Measurements from ENCODE around the gene CDH20. TPM values are rescaled to one million over a fixed set of nuclear protein-coding genes. Genes with fewer than 3 reads are reported as not detected.

The CDH20 gene
- total RNA-seq, 2 experiments from 2014 or later: not detected

- ATAC-seq (no peak), DNase-seq (no peak)
- Mint-ChIP-seq H3K4me1 (ENCODE audit: low read depth) (no peaks in the 10 kb centered on the region), H3K27ac (no peak overlapping the region), H3K36me3 (ENCODE audit: low read depth) (no peaks in the 10 kb centered on the region), H3K9me3 (ENCODE audit: insufficient read depth) (no peaks in the 10 kb centered on the region), H3K4me3 (no peak overlapping the region), H3K27me3 (ENCODE audit: low read depth) (no peaks in the 10 kb centered on the region)
- ChIA-PET POLR2A (no interaction called here), CTCF (no interaction called here)
Observed at GRCh38 chr18:61497422-61497821, 164.2 kb downstream of the CDH20 start.

- no peak overlapping the region for H3K4me3 Mint-ChIP-seq
- ATAC-seq (no peak), DNase-seq (no peak)
- no peaks in the 10 kb centered on the region for H3K4me1 Mint-ChIP-seq (ENCODE audit: low read depth)
- ChIA-PET POLR2A (no interaction called here), CTCF (interaction anchor here (0.6 to 2.6 kb wide), 8 partner anchors 13 to 1514 kb away, joined by 3 to 33 read pairs (median 3); no protein-coding TSS in a partner anchor)
- H3K27ac Mint-ChIP-seq: no peak overlapping the region
- H3K9me3 Mint-ChIP-seq (ENCODE audit: insufficient read depth): no peaks in the 10 kb centered on the region
- H3K27me3 Mint-ChIP-seq (ENCODE audit: low read depth): peaks cover 2% of the 10 kb centered on the region
- H3K36me3 Mint-ChIP-seq (ENCODE audit: low read depth): no peaks in the 10 kb centered on the region
Observed at GRCh38 chr18:61502472-61502871, 169.2 kb downstream of the CDH20 start.

DNA sequence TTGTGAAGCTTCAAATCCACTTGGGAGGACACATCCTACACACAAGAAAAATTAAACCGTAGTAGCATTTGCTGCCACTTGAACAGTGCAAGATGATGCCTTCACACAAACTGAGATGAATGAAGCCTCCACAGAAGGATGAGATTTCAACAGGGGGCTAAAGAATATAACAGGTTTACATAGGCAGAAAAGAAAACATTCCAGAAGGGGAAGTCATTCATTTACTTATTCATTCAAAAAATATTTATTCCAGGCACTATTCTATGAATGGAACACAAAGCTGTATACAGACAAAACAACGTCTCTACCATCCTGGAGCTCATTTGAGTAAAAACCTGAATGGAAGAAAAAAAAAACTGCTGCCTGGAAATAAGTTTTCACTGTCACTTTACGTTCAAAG lies 170.5 kb downstream of the CDH20 start:
- Mint-ChIP-seq H3K9me3 (ENCODE audit: insufficient read depth) (no peaks in the 10 kb centered on the region), H3K4me3 (no peak overlapping the region), H3K27me3 (ENCODE audit: low read depth) (peaks cover 2% of the 10 kb centered on the region), H3K36me3 (ENCODE audit: low read depth) (no peaks in the 10 kb centered on the region), H3K4me1 (ENCODE audit: low read depth) (no peaks in the 10 kb centered on the region), H3K27ac (no peak overlapping the region)
- no peak for ATAC-seq
- ChIA-PET CTCF (interaction anchor here (1.2 kb wide), 1 partner anchor 13 kb away, joined by 3 read pairs; no protein-coding TSS in a partner anchor), POLR2A (no interaction called here)
- DNase-seq: no peak

GRCh38 chr18:61528961-61529360 lies 195.7 kb downstream of the CDH20 start:
- Mint-ChIP-seq H3K36me3 (ENCODE audit: low read depth) (no peaks in the 10 kb centered on the region), H3K9me3 (ENCODE audit: insufficient read depth) (no peaks in the 10 kb centered on the region), H3K4me1 (ENCODE audit: low read depth) (no peaks in the 10 kb centered on the region), H3K27ac (no peak overlapping the region), H3K27me3 (ENCODE audit: low read depth) (no peaks in the 10 kb centered on the region), H3K4me3 (no peak overlapping the region)
- POLR2A ChIA-PET: no interaction called here
- DNase-seq (no peak), ATAC-seq (no peak)
- CTCF ChIA-PET: no interaction called here

DNA sequence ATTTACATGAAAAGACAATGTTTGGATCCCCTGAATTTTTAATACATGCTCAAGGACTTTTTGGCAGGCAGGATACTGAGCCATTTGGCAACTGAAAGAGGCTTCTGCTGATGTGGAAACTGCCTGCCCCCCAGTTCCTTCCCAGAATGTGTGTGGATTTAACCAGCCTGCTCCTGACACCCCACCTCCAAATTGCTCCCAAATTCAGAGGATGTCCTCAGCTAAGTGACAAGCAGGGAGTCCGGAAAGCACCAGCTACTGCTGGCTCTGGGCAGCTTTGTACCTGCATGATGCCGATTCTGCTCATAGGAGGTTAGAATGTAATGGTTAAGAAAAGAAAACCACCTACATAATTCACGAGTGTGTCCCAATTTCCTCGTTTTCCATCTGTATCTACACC lies 197.5 kb downstream of the CDH20 start:
- ChIA-PET POLR2A (no interaction called here), CTCF (no interaction called here)
- Mint-ChIP-seq H3K27ac (no peak overlapping the region), H3K27me3 (ENCODE audit: low read depth) (peaks cover 2% of the 10 kb centered on the region), H3K4me3 (no peak overlapping the region), H3K9me3 (ENCODE audit: insufficient read depth) (no peaks in the 10 kb centered on the region), H3K4me1 (ENCODE audit: low read depth) (no peaks in the 10 kb centered on the region), H3K36me3 (ENCODE audit: low read depth) (no peaks in the 10 kb centered on the region)
- DNase-seq: no peak
- ATAC-seq: no peak

- CTCF ChIA-PET: no interaction called here
- Mint-ChIP-seq H3K4me1 (ENCODE audit: low read depth) (no peaks in the 10 kb centered on the region), H3K27ac (no peak overlapping the region), H3K27me3 (ENCODE audit: low read depth) (peaks cover 2% of the 10 kb centered on the region), H3K9me3 (ENCODE audit: insufficient read depth) (no peaks in the 10 kb centered on the region), H3K36me3 (ENCODE audit: low read depth) (no peaks in the 10 kb centered on the region), H3K4me3 (no peak overlapping the region)
- ATAC-seq: no peak
- no peak for DNase-seq
- POLR2A ChIA-PET: no interaction called here
Observed at GRCh38 chr18:61531182-61531581, 198.0 kb downstream of the CDH20 start.

GRCh38 chr18:61531891-61532290 lies 198.7 kb downstream of the CDH20 start:
- H3K27ac Mint-ChIP-seq: no peak overlapping the region
- no peak overlapping the region for H3K4me3 Mint-ChIP-seq
- ChIA-PET CTCF (no interaction called here), POLR2A (no interaction called here)
- no peaks in the 10 kb centered on the region for H3K36me3 Mint-ChIP-seq (ENCODE audit: low read depth)
- ATAC-seq (no peak), DNase-seq (no peak)
- peaks cover 3% of the 10 kb centered on the region for H3K27me3 Mint-ChIP-seq (ENCODE audit: low read depth)
- H3K9me3 Mint-ChIP-seq (ENCODE audit: insufficient read depth): no peaks in the 10 kb centered on the region
- H3K4me1 Mint-ChIP-seq (ENCODE audit: low read depth): no peaks in the 10 kb centered on the region

DNA sequence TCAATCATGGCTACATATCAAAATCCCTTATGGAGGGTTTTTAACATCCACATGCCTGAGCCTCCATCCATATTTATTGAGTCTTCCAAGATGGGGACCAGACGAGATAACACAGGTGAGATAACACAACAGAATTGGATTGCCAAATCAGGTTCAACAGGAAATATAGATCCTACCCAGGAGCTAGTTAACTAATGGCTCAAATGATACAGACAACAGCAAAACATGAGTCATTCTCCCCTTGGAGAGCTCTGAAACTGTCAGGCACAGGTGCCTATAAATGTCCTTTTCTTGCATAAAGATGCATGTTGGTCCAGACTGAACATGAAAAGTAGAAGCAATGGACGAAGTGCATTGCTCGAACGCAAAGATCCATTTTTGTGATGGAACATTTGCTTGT lies 202.2 kb downstream of the CDH20 start:
- ChIA-PET CTCF (no interaction called here), POLR2A (no interaction called here)
- Mint-ChIP-seq H3K9me3 (ENCODE audit: insufficient read depth) (no peaks in the 10 kb centered on the region), H3K4me1 (ENCODE audit: low read depth) (no peaks in the 10 kb centered on the region), H3K27ac (no peak overlapping the region), H3K36me3 (ENCODE audit: low read depth) (no peaks in the 10 kb centered on the region), H3K4me3 (no peak overlapping the region), H3K27me3 (ENCODE audit: low read depth) (peaks cover 3% of the 10 kb centered on the region)
- DNase-seq (no peak), ATAC-seq (no peak)

DNA sequence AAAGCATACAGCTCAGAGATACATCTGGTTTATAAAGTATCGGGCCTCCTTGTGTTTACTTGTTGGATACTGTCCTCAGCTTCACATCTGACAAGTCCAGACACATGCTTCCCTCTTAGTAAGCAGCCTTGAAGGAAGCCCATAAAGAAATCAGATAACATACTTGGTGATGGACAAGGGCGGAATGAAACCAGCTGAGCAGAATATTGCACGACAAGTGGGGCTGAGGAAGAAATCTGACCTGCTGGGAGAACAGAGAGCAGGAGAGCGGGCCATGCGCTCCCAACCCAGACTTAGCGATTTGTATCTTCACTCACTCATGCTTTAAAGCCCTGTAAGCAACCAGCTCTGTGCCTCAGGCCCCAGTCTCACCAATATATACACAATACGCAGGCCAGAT lies 208.4 kb downstream of the CDH20 start:
- Mint-ChIP-seq H3K4me3 (no peak overlapping the region), H3K27ac (no peak overlapping the region), H3K9me3 (ENCODE audit: insufficient read depth) (no peaks in the 10 kb centered on the region), H3K36me3 (ENCODE audit: low read depth) (no peaks in the 10 kb centered on the region), H3K27me3 (ENCODE audit: low read depth) (peaks cover under 1% of the 10 kb centered on the region), H3K4me1 (ENCODE audit: low read depth) (no peaks in the 10 kb centered on the region)
- ATAC-seq: no peak
- CTCF ChIA-PET: no interaction called here
- no peak for DNase-seq
- POLR2A ChIA-PET: no interaction called here

GRCh38 chr18:61542596-61542995 lies 209.4 kb downstream of the CDH20 start:
- Mint-ChIP-seq H3K4me1 (ENCODE audit: low read depth) (no peaks in the 10 kb centered on the region), H3K27me3 (ENCODE audit: low read depth) (no peaks in the 10 kb centered on the region), H3K9me3 (ENCODE audit: insufficient read depth) (no peaks in the 10 kb centered on the region), H3K36me3 (ENCODE audit: low read depth) (no peaks in the 10 kb centered on the region), H3K4me3 (no peak overlapping the region), H3K27ac (no peak overlapping the region)
- ATAC-seq (no peak), DNase-seq (no peak)
- CTCF ChIA-PET: no interaction called here
- POLR2A ChIA-PET: no interaction called here

- Mint-ChIP-seq H3K9me3 (ENCODE audit: insufficient read depth) (no peaks in the 10 kb centered on the region), H3K27ac (no peak overlapping the region), H3K4me3 (no peak overlapping the region), H3K4me1 (ENCODE audit: low read depth) (no peaks in the 10 kb centered on the region), H3K36me3 (ENCODE audit: low read depth) (no peaks in the 10 kb centered on the region), H3K27me3 (ENCODE audit: low read depth) (no peaks in the 10 kb centered on the region)
- no peak for DNase-seq
- ChIA-PET CTCF (no interaction called here), POLR2A (no interaction called here)
- ATAC-seq: no peak
Observed at GRCh38 chr18:61543518-61543917, 210.3 kb downstream of the CDH20 start.

GRCh38 chr18:61544178-61544577 lies 210.9 kb downstream of the CDH20 start:
- POLR2A ChIA-PET: no interaction called here
- CTCF ChIA-PET: no interaction called here
- ATAC-seq: no peak
- DNase-seq: no peak
- Mint-ChIP-seq H3K36me3 (ENCODE audit: low read depth) (no peaks in the 10 kb centered on the region), H3K9me3 (ENCODE audit: insufficient read depth) (no peaks in the 10 kb centered on the region), H3K4me3 (no peak overlapping the region), H3K27ac (no peak overlapping the region), H3K4me1 (ENCODE audit: low read depth) (no peaks in the 10 kb centered on the region), H3K27me3 (ENCODE audit: low read depth) (no peaks in the 10 kb centered on the region)

DNA sequence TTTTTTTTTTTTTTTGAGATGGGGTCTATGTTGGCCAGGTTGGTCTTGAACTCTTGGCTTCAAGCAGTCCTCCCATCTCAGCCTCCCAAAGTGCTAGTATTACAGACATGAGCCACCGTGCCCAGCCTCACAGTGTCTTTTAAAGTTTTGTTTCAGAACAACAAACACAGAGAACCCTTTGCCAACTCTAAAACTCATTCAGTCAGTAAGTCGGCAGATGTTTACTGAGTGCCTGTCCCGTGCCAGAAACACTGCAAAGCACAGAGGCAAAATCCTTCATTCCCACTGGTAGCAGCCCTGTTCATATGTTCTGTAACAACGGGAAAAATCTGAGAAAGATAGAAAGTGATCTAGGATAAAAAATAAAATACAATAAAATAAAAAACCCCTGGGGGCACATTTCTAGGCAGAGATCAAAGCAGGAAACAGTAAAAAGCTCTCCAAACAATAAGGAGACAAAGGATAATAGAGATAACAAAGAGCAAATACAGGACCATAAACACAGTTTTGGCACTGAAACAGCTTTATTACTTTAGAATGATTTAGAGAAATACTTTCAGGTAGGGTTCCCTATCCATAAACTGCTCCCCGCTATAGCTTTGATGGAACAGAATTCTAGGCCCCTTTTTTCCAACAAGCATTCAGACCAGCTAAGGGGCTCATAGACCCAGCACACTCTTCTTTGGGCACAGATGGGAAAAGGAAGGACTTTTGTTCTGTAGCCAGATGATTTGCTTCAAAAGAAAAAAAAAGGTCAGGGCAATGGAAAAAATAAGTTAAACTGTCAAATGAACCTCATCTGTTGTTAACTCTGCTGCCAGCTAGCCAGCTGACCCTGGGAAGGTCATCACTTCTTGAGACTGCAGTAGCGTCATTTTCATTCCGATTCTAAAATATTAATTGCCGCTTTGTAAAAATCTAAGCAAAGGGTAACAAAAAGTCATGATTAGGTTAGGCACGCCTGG lies 212.3 kb downstream of the CDH20 start:
- CTCF ChIA-PET: no interaction called here

More for the DNA sequence above, 212.3 kb downstream of the CDH20 start:
- Mint-ChIP-seq H3K9me3 (ENCODE audit: insufficient read depth) (no peaks in the 10 kb centered on the region), H3K27ac (no peak overlapping the region), H3K27me3 (ENCODE audit: low read depth) (no peaks in the 10 kb centered on the region), H3K36me3 (ENCODE audit: low read depth) (no peaks in the 10 kb centered on the region), H3K4me3 (no peak overlapping the region), H3K4me1 (ENCODE audit: low read depth) (no peaks in the 10 kb centered on the region)
- DNase-seq (no peak), ATAC-seq (no peak)
- POLR2A ChIA-PET: no interaction called here
